ENCODE results near the gene LASP1NB.

Gene LASP1NB

GRCh38 chr17:38959508-38959907 is 34.1 kb downstream of the LASP1NB start:
- H3K27ac ChIP-seq = no peak overlapping the region
- TF ChIP-seq CTCF (IDR thresholded peaks at IDR 0.05) = no peak
- no peak overlapping the region for H3K4me3 ChIP-seq
- no peaks in the 10 kb centered on the region for H3K4me1 ChIP-seq
- H3K36me3 ChIP-seq = no peaks in the 10 kb centered on the region
- no peaks in the 10 kb centered on the region for H3K27me3 ChIP-seq
- no peak overlapping the region for H3K9ac ChIP-seq (ENCODE audit: low read depth in 2 of 2, low read length in 2 of 2)
- H3K9me3 ChIP-seq = no peaks in the 10 kb centered on the region
- intact Hi-C loops (cut with DNase I) = no loop called here
- no peak for DNase-seq

GRCh38 chr17:38960402-38960801 is 35.0 kb downstream of the LASP1NB start:
- DNase-seq = no peak
- Histone ChIP-seq H3K4me1 (no peaks in the 10 kb centered on the region), H3K9me3 (no peaks in the 10 kb centered on the region), H3K4me3 (no peak overlapping the region), H3K36me3 (no peaks in the 10 kb centered on the region), H3K9ac (ENCODE audit: low read depth in 2 of 2, low read length in 2 of 2) (no peak overlapping the region), H3K27me3 (no peaks in the 10 kb centered on the region), H3K27ac (no peak overlapping the region)
- TF ChIP-seq CTCF (IDR thresholded peaks at IDR 0.05) = no peak
- intact Hi-C loops (cut with DNase I) = no loop called here

- Histone ChIP-seq H3K4me3 (no peak overlapping the region), H3K4me1 (no peaks in the 10 kb centered on the region), H3K27ac (no peak overlapping the region), H3K9me3 (no peaks in the 10 kb centered on the region), H3K9ac (ENCODE audit: low read depth in 2 of 2, low read length in 2 of 2) (no peak overlapping the region), H3K36me3 (no peaks in the 10 kb centered on the region), H3K27me3 (no peaks in the 10 kb centered on the region)
- intact Hi-C loops (cut with DNase I) = no loop called here
- no peak for DNase-seq
- no peak for TF ChIP-seq CTCF (IDR thresholded peaks at IDR 0.05)
These were observed 36.0 kb downstream of the LASP1NB start for GRCh38 chr17:38961413-38961812.

- Histone ChIP-seq H3K36me3 (no peaks in the 10 kb centered on the region), H3K9me3 (no peaks in the 10 kb centered on the region), H3K27me3 (no peaks in the 10 kb centered on the region), H3K4me1 (no peaks in the 10 kb centered on the region), H3K27ac (no peak within 1 kb of the TSS), H3K4me3 (peak within 1 kb of the TSS; percentile 6), H3K9ac (ENCODE audit: low read depth in 2 of 2, low read length in 2 of 2) (peak within 1 kb of the TSS in 1 of 2 donors; percentile 10)
- DNase-seq = peak; percentile 89
- no peak for TF ChIP-seq CTCF (IDR thresholded peaks at IDR 0.05)
- intact Hi-C loops (cut with DNase I) = no loop called here
These were observed 41.9 kb downstream of the LASP1NB start, which contains the start of gene FBXO47 for GRCh38 chr17:38967290-38967738. TSS of gene FBXO47 (minus strand) at chr17:38967403. CDS start at chr17:38963025, 4,378 bp downstream.

- no peak for TF ChIP-seq CTCF (IDR thresholded peaks at IDR 0.05)
- H3K36me3 ChIP-seq = no peaks in the 10 kb centered on the region
- no peaks in the 10 kb centered on the region for H3K27me3 ChIP-seq
- H3K4me1 ChIP-seq = no peaks in the 10 kb centered on the region
- no peak overlapping the region for H3K27ac ChIP-seq
- intact Hi-C loops (cut with DNase I) = no loop called here
- no peak overlapping the region for H3K9ac ChIP-seq (ENCODE audit: low read depth in 2 of 2, low read length in 2 of 2)
- DNase-seq = no peak
- no peaks in the 10 kb centered on the region for H3K9me3 ChIP-seq
- H3K4me3 ChIP-seq = no peak overlapping the region
These were observed 43.9 kb downstream of the LASP1NB start for GRCh38 chr17:38969281-38969680.
